ENCODE data around the gene BBS9.

DNA sequence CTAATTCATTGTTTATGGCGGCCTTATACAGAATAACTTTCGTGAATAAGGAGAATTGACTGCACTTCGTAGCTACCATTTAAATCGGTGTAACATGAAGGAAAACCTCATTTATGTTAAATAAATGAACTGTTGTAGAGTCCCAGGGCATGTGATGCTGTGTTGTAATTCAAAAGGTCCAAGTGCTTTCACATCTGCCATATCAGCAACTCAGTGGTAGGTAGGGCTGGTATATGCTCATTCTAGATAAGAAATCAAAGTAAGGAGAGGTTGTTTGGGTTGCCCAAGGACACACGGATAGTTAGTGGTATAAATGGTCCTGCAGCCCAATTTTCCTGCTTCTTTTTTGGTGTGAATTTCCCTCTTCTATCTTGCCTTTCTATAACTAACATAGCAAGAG, 15.8 kb downstream of the BBS9 start:
- TF ChIP-seq GABPA (IDR thresholded peaks at IDR 0.05 in 1 of 2, conservative IDR thresholded peaks at IDR 0.05 in 1 of 2): no peak
- TF ChIP-seq, protein P1, sequence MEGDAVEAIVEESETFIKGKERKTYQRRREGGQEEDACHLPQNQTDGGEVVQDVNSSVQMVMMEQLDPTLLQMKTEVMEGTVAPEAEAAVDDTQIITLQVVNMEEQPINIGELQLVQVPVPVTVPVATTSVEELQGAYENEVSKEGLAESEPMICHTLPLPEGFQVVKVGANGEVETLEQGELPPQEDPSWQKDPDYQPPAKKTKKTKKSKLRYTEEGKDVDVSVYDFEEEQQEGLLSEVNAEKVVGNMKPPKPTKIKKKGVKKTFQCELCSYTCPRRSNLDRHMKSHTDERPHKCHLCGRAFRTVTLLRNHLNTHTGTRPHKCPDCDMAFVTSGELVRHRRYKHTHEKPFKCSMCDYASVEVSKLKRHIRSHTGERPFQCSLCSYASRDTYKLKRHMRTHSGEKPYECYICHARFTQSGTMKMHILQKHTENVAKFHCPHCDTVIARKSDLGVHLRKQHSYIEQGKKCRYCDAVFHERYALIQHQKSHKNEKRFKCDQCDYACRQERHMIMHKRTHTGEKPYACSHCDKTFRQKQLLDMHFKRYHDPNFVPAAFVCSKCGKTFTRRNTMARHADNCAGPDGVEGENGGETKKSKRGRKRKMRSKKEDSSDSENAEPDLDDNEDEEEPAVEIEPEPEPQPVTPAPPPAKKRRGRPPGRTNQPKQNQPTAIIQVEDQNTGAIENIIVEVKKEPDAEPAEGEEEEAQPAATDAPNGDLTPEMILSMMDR (IDR thresholded peaks at IDR 0.05; ENCODE audit: low read depth, low read length, missing input control): no peak
- no peak for TF ChIP-seq YY1 (IDR thresholded peaks at IDR 0.05)
- TF ChIP-seq, protein P2, sequence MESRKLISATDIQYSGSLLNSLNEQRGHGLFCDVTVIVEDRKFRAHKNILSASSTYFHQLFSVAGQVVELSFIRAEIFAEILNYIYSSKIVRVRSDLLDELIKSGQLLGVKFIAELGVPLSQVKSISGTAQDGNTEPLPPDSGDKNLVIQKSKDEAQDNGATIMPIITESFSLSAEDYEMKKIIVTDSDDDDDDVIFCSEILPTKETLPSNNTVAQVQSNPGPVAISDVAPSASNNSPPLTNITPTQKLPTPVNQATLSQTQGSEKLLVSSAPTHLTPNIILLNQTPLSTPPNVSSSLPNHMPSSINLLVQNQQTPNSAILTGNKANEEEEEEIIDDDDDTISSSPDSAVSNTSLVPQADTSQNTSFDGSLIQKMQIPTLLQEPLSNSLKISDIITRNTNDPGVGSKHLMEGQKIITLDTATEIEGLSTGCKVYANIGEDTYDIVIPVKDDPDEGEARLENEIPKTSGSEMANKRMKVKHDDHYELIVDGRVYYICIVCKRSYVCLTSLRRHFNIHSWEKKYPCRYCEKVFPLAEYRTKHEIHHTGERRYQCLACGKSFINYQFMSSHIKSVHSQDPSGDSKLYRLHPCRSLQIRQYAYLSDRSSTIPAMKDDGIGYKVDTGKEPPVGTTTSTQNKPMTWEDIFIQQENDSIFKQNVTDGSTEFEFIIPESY (IDR thresholded peaks at IDR 0.05): no peak
- no peak for TF ChIP-seq TAF1 (conservative IDR thresholded peaks at IDR 0.05)
- TF ChIP-seq EGR1 (IDR thresholded peaks at IDR 0.05; ENCODE audit: low read depth in 2 of 2): no peak
- TF ChIP-seq, protein P3, sequence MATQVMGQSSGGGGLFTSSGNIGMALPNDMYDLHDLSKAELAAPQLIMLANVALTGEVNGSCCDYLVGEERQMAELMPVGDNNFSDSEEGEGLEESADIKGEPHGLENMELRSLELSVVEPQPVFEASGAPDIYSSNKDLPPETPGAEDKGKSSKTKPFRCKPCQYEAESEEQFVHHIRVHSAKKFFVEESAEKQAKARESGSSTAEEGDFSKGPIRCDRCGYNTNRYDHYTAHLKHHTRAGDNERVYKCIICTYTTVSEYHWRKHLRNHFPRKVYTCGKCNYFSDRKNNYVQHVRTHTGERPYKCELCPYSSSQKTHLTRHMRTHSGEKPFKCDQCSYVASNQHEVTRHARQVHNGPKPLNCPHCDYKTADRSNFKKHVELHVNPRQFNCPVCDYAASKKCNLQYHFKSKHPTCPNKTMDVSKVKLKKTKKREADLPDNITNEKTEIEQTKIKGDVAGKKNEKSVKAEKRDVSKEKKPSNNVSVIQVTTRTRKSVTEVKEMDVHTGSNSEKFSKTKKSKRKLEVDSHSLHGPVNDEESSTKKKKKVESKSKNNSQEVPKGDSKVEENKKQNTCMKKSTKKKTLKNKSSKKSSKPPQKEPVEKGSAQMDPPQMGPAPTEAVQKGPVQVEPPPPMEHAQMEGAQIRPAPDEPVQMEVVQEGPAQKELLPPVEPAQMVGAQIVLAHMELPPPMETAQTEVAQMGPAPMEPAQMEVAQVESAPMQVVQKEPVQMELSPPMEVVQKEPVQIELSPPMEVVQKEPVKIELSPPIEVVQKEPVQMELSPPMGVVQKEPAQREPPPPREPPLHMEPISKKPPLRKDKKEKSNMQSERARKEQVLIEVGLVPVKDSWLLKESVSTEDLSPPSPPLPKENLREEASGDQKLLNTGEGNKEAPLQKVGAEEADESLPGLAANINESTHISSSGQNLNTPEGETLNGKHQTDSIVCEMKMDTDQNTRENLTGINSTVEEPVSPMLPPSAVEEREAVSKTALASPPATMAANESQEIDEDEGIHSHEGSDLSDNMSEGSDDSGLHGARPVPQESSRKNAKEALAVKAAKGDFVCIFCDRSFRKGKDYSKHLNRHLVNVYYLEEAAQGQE (IDR thresholded peaks at IDR 0.05): no peak
- no peak for TF ChIP-seq RAD21 (IDR thresholded peaks at IDR 0.05)
- TF ChIP-seq, protein P4, sequence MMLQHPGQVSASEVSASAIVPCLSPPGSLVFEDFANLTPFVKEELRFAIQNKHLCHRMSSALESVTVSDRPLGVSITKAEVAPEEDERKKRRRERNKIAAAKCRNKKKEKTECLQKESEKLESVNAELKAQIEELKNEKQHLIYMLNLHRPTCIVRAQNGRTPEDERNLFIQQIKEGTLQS (IDR thresholded peaks at IDR 0.05): no peak
- no peak for TF ChIP-seq JUND (IDR thresholded peaks at IDR 0.05)
- no peak for TF ChIP-seq RXRA (IDR thresholded peaks at IDR 0.05)
- no peak for TF ChIP-seq SP1 (IDR thresholded peaks at IDR 0.05)
- no peak for TF ChIP-seq NR2F2 (IDR thresholded peaks at IDR 0.05)
